Measurements from ENCODE around the gene CREB3L2.
"Not testable (repeated sequence)": the region's sequence is repeated elsewhere in the genome, so short reads cannot be mapped to it uniquely, and the experiment has no call there.

Gene CREB3L2, protein sequence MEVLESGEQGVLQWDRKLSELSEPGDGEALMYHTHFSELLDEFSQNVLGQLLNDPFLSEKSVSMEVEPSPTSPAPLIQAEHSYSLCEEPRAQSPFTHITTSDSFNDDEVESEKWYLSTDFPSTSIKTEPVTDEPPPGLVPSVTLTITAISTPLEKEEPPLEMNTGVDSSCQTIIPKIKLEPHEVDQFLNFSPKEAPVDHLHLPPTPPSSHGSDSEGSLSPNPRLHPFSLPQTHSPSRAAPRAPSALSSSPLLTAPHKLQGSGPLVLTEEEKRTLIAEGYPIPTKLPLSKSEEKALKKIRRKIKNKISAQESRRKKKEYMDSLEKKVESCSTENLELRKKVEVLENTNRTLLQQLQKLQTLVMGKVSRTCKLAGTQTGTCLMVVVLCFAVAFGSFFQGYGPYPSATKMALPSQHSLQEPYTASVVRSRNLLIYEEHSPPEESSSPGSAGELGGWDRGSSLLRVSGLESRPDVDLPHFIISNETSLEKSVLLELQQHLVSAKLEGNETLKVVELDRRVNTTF

DNA sequence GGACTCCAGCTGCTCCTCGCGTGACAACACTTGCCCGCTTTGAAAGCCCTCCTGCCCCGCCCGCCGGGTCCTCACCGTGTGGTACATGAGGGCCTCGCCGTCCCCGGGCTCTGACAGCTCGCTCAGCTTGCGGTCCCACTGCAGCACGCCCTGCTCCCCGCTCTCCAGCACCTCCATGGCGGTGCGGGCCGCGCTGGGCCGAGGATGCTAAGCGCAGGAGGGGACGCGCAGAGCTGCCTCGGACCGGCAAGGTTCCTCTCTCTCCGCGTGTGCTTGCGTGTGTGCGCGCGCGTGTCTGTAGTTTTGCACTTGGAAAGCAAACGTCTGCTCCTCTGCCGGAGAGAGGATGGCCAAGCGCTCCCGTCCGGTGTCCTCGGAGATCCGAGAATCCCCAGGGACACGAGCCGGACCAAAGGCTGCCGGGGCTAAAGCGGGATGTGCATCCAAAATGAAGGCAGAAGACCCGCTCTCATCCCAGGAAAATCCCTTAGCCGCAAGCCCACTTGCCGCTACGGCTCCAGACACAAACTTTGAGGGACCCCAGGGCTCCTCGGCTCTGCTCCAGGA, at the start of gene CREB3L2:
Gene CREB3L2 (minus strand): TSS at position 558 of the 567 bp plus-strand sequence. CDS start 381 bp downstream, at position 177.
- in situ Hi-C loops (cut with HindIII; ENCODE audit: low pct_unique_long_range_greater_than_20kb, low sequenced_read_pairs) = no loop called here
- TF ChIP-seq JUND (IDR thresholded peaks at IDR 0.05; ENCODE audit: low read depth) = no peak
- DNase-seq (ENCODE audit: low read depth in 1 of 2, low spot score in 1 of 2) = no peak

DNA sequence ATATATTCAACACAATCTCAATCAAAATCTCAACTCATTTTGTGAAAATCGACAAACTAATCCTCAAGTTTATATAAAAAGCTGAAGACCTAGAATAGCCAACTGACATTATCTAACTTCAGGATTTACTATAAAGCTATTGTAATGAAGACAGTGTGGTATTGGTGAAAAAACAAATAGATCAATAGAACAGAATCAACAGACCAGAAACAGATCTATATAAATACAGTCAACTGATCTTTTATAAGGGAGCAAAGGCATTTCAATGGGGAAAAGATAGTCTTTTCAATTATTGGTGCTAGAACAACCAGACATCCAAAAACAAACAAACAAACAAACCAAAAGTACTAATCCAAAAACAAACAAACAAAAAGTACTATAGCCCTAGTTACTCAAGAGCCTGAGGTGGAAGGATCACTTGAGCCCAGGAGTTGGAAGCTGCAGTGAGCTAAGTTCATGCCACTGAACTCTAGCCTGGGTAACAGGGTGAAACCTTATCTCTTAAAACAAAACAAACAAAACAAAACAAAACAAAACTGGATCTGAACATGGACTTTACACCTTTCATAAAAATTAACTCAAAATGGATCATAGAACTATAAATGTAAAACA, 47.7 kb upstream of the CREB3L2 start:
- TF ChIP-seq JUND (IDR thresholded peaks at IDR 0.05; ENCODE audit: low read depth) = no peak
- DNase-seq (ENCODE audit: low read depth in 1 of 2, low spot score in 1 of 2) = no peak
- in situ Hi-C loops (cut with HindIII; ENCODE audit: low pct_unique_long_range_greater_than_20kb, low sequenced_read_pairs) = no loop called here

DNA sequence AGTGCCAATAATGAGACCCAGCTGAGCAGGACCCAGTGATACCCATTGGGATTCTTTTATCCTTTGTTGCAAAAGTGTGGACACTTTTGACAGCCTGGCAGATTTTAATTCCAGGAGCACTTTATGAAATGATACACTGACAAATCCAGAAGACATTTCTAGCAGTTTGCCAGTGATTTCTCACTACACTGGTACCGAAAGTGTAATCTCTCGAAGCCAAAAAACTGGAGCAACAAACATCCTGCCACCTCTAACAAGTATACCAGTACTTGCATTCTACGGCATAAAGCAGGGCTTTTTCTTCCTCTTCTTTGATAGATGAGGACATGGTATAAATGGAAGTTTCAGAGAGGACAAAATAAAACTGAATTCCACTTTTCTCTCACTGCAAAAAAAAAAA, 46.0 kb upstream of the CREB3L2 start:
- in situ Hi-C loops (cut with HindIII; ENCODE audit: low pct_unique_long_range_greater_than_20kb, low sequenced_read_pairs) = no loop called here
- TF ChIP-seq JUND (IDR thresholded peaks at IDR 0.05; ENCODE audit: low read depth) = no peak
- DNase-seq (ENCODE audit: low read depth in 1 of 2, low spot score in 1 of 2) = no peak

DNA sequence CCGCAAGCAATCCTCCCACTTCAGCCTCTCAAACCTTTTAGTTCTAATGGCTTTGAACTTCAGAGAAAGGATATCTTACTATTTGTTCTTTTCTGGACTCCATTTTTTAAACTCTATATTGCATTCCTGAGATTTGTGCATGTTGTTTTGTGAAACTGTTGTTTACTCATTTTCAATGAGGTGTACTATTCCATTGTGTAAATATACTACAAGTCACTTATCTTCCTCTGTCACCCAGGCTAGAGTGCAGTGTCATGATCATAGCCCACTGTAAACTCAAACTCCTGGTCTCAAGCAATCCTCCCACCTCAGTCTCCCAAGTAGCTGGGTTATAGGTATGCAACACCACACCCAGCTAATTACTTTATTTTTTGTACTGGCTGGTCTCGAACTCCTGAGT, 43.0 kb upstream of the CREB3L2 start:
- in situ Hi-C loops (cut with HindIII; ENCODE audit: low pct_unique_long_range_greater_than_20kb, low sequenced_read_pairs) = no loop called here
- no peak for DNase-seq (ENCODE audit: low read depth in 1 of 2, low spot score in 1 of 2)

DNA sequence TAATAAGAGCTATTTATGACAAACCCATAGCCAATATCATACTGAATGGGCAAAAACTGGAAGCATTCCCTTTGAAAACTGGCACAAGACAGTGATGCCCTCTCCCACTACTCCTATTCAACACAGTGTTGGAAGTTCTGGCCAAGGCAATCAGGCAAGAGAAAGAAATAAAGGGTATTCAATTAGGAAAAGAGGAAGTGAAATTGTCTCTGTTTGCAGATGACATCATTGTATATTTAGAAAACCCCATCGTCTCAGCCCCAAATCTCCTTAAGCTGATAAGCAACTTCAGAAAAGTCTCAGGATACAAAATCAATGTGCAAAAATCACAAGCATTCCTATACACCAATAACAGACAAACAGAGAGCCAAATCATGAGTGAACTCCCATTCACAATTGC, 38.2 kb upstream of the CREB3L2 start:
- DNase-seq (ENCODE audit: low read depth in 1 of 2, low spot score in 1 of 2); in situ Hi-C loops (cut with HindIII; ENCODE audit: low pct_unique_long_range_greater_than_20kb, low sequenced_read_pairs): not testable (repeated sequence)

More for the DNA sequence above, 43.0 kb upstream of the CREB3L2 start:
- TF ChIP-seq JUND (IDR thresholded peaks at IDR 0.05; ENCODE audit: low read depth) = no peak

DNA sequence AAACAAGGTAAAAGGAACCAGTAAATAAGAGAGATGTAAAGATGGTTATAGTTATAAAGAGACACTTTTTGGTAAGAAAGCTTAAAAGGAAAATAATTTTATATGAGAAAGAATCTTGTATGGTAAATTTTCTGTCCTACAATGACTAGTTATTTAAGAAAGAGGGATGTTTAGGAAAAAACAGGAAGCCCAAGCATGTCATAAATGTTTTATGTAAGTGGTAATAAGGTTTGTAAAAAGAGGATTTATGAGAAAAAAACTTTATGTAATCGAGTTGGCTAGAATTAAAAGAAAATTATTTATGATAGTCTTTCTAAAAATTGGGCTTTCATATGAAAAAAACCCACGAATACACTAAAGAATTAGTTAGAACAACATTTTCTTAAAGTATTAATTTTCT, 34.2 kb upstream of the CREB3L2 start:
- no peak for TF ChIP-seq JUND (IDR thresholded peaks at IDR 0.05; ENCODE audit: low read depth)
- in situ Hi-C loops (cut with HindIII; ENCODE audit: low pct_unique_long_range_greater_than_20kb, low sequenced_read_pairs) = no loop called here
- no peak for DNase-seq (ENCODE audit: low read depth in 1 of 2, low spot score in 1 of 2)

DNA sequence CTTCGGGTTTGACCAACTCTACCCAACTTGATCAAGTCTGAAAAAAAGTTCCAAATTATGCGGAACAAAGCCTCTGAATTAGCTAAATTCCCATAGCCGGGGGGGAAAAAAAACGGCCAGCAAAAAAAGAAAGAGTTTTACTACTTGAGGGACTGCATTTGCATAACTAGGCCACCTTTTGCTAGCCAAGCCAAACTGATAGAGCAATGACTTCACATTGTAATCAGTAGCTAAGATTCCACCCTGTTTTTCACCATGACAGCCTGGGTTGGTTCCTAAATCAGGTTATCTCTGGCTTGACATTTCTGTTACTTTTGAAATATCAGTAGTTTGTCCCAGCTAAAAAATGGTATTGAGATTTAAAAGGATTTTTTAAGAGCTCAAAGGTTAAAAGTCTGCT, 31.4 kb upstream of the CREB3L2 start:
- no peak for DNase-seq (ENCODE audit: low read depth in 1 of 2, low spot score in 1 of 2)
- TF ChIP-seq JUND (IDR thresholded peaks at IDR 0.05; ENCODE audit: low read depth) = no peak
- in situ Hi-C loops (cut with HindIII; ENCODE audit: low pct_unique_long_range_greater_than_20kb, low sequenced_read_pairs) = no loop called here

DNA sequence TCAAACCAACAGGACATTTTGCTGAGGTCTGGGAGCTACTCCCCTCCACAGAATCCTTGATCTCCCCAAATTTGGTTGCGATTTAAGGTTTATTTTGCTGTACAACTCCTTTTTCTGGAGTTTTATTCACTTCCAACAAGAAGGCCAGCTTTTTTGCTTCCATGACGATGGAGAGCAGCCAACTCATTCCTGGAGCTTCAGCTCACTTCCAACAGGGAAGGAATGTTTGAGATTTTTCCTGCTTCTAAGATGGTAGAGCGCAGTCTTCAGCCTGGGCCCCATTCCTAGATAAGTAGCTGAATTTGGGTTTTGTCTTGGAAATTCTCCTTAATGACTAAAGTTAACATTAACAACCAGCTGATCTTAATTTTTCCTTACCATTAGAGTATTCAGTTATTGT, 30.9 kb upstream of the CREB3L2 start:
- in situ Hi-C loops (cut with HindIII; ENCODE audit: low pct_unique_long_range_greater_than_20kb, low sequenced_read_pairs) = no loop called here
- TF ChIP-seq JUND (IDR thresholded peaks at IDR 0.05; ENCODE audit: low read depth) = no peak
- no peak for DNase-seq (ENCODE audit: low read depth in 1 of 2, low spot score in 1 of 2)

DNA sequence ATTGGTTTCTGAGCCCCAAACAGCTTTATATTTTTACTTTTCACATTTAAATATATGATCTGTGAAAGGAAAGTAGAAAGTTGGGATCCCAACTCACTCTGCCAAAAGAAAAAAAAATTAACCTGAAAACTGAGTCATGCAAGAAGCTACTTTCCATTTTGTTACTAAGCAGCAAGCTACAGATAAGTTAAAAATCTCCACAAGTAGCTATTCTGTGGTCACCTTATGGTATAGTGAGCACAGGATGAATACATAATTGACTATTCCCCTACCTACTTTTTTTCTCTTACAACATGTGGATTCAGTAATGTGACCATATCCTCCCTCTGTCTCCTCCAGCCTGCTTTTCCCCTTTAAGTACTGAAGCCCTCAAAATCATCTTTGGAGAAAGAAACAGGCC, 30.3 kb upstream of the CREB3L2 start:
- no peak for TF ChIP-seq JUND (IDR thresholded peaks at IDR 0.05; ENCODE audit: low read depth)
- no peak for DNase-seq (ENCODE audit: low read depth in 1 of 2, low spot score in 1 of 2)
- in situ Hi-C loops (cut with HindIII; ENCODE audit: low pct_unique_long_range_greater_than_20kb, low sequenced_read_pairs) = no loop called here

DNA sequence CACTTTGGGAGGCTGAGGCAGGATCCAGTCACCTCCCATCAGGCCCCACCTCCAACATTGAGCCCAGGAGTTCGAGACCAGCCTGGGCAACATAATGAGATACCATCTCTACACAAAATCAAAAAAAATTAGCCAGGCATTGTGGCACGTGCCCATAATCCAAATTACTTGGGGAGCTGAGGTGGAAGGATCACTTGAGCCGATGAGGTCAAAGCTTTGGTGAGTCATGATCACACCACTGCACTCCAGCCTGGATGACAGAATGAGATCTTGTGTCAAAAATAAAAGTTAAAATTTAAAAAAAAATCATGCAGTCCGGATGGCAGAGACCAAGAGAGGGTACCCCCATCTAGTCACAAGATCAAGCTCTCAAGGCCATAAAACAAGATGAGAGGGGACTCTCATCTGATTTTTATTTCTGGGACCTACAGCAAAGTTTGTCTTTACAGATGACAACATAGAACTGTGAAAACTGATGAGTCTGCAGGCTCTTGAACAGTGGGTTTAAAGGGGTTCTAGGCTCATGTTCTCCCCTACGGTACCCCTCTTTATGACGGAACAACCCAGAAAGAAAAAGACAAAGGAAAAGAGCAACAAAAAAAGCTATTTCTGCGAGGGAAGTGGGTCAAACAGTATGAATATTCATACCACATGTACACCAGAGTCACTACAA, 28.9 kb upstream of the CREB3L2 start:
- in situ Hi-C loops (cut with HindIII; ENCODE audit: low pct_unique_long_range_greater_than_20kb, low sequenced_read_pairs) = no loop called here
- TF ChIP-seq JUND (IDR thresholded peaks at IDR 0.05; ENCODE audit: low read depth) = no peak
- DNase-seq (ENCODE audit: low read depth in 1 of 2, low spot score in 1 of 2) = no peak

DNA sequence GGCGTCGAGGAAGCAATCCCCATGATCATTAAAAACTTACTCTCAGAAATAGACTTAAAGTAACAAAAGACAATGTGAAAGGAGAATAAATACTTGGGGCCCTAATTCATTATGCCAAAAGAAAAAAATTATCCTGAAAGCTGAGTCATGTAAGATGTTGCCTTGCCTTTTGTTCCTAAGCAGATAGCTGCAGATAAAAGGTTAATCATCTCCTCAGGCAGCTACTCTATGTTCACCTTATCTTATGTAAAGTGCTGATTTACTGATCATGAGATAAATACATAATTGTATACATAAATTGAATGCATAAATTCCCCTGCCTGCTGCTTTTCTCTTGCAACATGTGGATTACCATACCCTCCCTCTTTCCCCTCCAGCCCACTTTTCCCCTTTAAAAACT, 28.1 kb upstream of the CREB3L2 start:
- no peak for TF ChIP-seq JUND (IDR thresholded peaks at IDR 0.05; ENCODE audit: low read depth)
- in situ Hi-C loops (cut with HindIII; ENCODE audit: low pct_unique_long_range_greater_than_20kb, low sequenced_read_pairs) = no loop called here
- no peak for DNase-seq (ENCODE audit: low read depth in 1 of 2, low spot score in 1 of 2)

DNA sequence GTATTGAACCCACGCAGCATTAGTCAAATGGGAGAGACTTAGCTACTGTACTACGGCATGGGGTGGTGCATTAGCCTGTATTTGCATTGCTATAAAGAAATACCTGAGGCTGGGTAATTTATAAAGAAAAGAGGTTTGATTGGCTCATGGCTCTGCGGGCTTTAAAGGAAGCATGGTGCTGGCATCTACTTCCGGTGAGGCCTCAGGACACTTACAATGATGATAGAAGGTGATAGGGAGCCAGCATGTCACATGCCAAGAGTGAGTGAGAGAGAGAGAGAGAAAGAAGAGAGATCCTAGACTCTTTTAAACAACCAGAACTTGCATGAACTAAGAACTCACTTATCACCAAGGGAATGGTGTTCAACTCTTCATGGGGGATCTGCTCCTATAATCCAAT, 27.2 kb upstream of the CREB3L2 start:
- DNase-seq (ENCODE audit: low read depth in 1 of 2, low spot score in 1 of 2) = no peak
- in situ Hi-C loops (cut with HindIII; ENCODE audit: low pct_unique_long_range_greater_than_20kb, low sequenced_read_pairs) = no loop called here
- TF ChIP-seq JUND (IDR thresholded peaks at IDR 0.05; ENCODE audit: low read depth) = no peak

DNA sequence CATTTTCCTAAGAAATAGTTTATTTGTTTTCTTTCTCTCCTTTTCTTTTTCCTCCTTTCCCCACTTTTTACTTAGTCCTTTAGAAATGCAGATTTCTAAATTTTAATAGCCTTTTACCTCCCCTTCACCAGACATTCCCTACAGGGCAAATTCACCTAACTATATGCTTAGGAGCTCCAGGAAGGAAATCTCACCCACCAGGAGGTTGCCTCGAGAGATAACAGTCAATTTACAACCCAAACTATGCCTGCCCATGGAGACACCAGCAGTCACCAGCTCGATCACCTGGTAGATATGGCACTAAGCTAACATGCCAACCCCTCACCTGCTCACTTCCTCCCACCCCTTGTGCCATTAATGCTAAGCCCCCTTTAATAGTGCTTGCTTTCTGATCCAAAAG, 25.2 kb upstream of the CREB3L2 start:
- DNase-seq (ENCODE audit: low read depth in 1 of 2, low spot score in 1 of 2) = no peak
- TF ChIP-seq JUND (IDR thresholded peaks at IDR 0.05; ENCODE audit: low read depth) = no peak
- in situ Hi-C loops (cut with HindIII; ENCODE audit: low pct_unique_long_range_greater_than_20kb, low sequenced_read_pairs) = no loop called here

All from T47D (cell line).